PC-9 (cell line): ENCODE results near the gene IER5L.

ENCODE experiments used
- CTCF ChIP-seq: fragments of 200-600 bp; sonication (generic); conservative IDR thresholded peaks from 2 replicates; pipeline ENCODE4 v1.6.1; 2017; ENCODE audit warnings: mixed run types, antibody characterized with exemption, mild to moderate bottlenecking, moderate library complexity
- EZH2 ChIP-seq: fragments of 200-600 bp; sonication (generic); IDR thresholded peaks from 2 replicates; pipeline ENCODE4 v1.8.0; 2017; ENCODE audit warnings: antibody characterized with exemption, low read depth

- TF ChIP-seq CTCF (no peak), EZH2 (no peak)
These were observed 40.5 kb downstream of the IER5L start for GRCh38 chr9:129137292-129138143.
